ENCODE data around the gene AREG.

AREG gene

DNA sequence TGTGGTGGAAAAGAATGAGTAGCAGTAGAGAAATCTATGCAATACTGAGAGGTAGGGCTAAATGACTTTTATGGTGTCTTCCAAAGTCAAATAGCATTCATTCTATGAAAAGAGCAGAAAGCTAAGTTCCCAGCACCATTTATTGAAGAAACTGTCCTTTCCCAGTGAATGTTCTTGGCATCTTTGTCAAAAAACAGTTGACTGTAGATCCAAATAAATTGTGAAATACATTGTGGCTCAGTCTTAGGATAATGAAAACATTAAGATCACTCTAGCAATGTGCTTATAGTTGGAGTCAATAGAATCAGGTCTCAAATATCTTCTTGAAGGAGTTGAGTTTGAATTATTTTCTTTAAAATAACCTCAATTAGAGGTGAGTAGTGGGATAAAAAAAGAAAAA is 19.4 kb downstream of the AREG start:
- DNase-seq = no peak

DNA sequence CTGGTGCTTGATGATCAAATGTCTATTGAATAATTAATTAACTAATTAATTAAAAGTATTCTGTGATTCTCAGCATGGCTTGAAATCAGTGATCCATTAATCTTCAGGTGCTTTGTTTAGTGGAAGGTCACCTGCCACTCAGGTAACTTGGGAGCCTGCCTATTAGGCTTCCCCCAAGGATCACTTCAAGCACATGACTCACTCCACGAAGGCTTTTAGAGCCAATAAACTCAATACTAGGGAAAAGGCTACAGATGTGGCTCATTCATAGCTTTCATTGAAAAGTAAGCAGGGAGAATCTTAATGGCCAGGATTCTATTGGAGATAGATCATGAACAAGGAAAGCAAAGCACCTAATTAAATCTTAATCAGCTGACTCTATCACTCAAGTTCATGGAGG is 21.3 kb downstream of the AREG start:
- no peak for DNase-seq

DNA sequence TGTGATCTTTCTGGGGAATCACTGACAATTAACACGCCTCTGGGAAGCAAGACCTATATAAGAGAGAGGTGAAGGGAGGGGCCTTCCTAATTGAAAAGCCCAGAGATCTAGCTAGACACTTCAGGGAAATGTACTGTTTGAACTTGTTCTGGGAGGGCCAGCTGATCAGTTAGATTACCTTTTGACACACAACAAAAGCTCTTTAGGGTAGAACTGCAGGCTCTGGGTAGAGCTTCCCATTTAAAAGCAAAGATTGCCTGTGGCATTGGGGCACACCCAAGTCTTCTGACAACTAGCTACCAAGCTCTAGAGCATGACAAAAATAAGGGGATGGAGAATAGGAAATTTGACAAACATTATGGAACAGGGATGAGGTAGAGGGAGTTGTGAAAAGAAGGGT is 26.3 kb downstream of the AREG start:
- DNase-seq = no peak

DNA sequence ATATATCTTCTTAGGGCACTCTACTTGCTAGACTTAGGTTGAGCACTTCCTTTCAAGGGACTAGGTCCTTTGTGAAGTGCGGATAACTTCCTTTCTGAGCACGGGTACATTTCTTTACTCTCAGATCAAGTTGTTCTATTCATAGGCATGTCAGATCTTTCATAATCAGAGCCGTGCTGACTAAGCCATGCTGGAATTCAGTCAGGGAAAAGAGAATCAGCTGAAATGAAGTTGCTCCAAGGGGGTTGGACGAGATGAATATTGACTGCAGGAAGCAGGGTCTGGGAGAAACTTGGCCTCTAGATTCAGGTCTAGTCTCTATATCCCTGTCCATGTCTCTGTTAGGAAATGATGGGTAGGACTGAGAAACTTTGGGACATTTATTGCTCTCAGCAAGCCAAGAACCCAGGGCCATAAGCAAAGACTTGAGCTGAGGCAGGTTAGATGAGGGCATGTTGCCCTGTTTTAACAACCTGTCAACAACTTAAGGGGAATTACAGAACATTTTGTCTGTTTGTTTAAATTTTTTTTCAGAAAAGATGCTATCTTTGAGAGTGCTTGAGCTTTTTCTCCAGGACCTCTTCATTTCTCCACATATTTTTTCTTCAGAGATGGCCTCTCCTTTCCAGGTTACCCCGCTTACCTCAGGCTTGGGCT is 28.3 kb downstream of the AREG start:
- no peak for DNase-seq

DNA sequence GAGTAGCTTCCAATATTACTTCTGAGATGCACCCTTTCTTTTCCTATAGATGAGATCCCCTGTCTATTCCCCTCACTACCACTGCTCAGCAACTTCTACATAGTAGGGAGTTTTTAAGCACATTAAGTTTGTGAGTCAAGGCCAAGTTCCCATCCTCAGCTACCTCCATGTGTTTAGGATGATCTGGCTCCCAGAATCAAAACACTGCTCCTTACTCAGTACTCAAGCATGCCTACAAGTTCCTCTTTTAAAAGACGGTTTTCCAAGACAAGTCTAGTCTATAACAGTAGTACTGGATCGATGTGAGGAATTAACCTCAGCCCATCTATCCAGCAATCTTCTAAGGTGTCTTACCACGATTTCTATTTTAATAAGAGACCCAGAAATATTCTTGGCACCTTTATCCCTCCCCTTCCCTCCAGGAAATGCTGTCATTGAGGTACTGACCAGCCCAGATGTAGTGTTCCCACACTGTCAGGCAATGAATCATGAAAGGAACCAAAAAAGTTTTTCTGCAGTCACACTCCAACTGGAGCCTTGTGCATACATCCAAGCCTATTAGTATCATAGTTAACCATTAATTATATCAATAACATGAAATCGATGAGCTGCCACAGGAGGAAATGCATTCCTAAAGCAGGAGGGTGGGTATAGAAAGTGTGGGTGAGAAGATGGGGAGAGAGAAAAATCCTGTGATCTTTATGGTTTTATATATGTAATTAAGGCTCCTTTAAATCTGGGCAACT is 29.6 kb downstream of the AREG start:
- no peak for DNase-seq

DNA sequence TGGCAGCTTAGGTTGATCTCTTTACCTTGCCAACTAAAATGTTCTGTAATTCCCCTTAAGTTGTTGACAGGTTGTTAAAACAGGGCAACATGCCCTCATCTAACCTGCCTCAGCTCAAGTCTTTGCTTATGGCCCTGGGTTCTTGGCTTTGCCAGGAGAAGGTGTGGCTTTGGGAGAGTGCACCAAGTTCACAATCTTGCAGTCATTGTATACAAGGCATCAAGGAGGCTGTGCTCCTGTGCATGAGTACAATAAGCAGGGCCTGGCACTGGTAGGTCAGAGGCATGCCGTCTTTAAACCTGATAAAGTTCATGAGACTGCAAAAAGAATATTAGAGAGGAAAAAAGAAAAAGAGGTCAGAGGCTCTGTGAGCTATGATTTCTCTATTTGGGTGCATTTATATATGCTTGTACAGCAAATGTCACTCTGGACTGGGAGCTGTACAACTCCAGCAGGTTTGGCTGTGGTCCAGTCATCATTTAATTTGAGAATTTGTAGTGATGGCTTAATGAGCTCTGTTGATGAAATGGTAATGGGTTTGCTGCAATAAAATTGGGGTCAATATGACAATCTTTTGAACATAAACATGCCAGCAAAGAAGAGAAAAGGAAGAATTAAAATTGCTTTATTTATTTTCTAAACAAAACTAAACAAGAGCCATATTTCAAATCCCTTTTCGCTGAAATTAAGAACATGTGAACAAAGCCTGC is 30.3 kb downstream of the AREG start:
- no peak for DNase-seq

DNA sequence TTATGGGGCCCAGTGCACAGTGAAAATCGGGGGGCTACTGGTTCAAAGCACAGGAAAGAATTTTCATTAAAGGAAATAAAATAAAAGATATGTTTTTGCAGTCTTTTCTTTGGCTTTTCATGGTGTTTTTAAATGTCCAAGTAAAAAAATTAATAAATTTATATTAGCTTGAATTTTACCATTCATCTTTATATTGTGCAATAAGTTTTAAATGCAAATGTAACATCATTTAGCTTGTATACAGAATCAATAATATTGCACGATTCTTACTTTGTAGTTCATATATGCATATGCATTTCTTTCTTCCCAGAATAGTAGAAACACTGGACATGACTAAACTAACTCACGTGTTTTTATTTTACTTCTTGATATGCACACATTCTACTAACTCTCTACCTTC is 31.0 kb downstream of the AREG start:
- no peak for DNase-seq

DNA sequence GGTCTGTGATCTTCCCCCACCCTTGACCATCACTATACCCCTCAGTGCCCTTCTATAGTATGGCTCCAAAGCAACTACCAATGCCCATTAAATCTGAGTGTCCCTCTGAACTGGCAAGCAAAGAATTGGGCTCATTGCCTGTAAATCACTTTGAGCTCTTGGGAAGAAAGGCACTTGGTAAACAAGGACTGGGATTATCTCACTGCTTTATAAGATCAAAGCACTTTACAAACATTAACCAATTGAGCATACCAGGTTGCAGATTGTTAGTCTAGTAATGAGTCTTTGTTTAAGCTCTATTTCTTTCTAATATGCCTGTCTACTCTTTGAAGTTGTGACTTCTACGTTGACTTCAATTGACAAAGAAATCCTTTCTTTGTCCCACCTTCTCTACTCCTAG is 34.1 kb downstream of the AREG start:
- no peak for DNase-seq

DNA sequence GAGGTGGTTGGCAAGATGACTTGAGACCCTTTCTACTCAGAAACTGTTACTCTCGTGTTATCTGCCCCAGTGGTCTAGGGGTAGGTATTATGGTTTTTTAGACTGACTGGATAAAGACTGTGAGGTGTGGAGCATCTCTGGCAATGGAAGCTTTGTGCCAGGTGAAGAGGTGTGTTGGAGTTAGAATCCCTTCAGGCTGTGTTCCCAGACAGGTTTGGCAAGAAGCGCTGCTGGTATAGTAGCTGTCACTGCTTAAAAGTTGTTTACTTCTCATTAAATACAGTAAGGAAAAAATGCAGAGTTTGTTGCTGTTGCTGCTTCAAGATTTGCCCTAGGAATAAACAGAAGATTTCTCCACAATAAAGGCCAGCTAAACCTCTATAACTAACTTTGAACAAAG is 35.3 kb downstream of the AREG start:
- no peak for DNase-seq

DNA sequence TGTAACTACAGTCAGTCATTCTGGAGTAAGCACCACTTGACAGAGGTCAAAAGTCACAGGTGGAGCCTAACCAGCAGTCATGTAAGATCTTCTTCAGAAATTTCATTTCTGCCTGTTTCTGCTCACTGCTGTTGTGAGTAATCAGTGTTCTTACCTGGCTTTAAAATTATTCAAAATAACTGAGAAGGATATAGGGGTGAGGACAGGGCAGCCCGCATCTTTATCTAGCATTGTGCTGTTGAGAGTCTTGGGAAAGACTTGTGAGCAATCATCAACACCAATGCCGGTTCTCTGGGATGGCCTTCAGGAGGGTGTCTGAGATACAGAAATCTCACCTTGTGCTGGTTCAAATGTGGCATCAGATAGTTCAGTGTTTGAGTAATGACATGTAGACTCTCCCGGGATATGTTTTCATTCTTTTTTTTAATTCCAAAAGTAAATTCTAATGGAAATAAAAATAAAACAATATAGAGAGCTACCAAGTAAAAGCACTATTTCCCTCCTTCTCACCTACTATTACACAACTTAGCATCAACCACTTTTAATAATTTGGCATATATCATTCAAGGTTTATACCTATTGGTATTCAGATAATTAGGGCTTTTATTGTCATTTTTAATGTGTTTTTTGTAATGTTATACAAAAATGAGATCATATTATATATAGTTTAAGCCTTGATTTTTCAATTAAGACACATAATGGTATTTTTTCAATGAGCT is 37.1 kb downstream of the AREG start:
- no peak for DNase-seq

DNA sequence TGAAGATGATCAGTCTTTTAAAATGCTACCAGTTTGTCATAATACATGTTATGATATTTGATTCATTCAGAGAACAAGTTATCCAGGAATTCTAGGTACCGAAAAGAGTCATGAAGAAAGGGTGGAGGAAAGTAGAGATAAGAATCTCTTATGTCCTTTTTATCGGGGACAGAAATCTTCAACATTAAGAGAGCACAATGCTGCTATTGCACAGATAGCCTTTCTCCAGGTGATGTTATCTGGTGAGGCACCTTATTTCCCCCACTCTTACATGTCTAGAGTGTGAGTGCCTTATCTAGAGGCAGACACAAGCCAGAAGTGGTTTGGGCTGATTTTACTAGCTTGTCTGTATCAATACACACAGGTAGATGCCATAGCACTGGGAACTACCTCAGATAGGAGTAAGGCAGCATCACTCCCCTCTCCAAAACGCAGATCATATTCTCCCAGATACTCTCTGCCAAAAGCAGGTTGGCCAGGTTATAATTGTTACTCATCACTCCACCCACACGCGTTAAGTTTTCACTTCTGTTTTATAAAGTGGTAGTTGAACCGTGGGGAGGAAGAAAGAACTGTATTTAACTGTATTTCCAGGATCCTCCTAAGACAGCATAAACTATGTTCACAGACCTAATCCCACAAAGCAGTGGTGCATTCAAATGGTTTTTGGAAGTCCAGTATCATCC is 38.4 kb downstream of the AREG start:
- no peak for DNase-seq

DNA sequence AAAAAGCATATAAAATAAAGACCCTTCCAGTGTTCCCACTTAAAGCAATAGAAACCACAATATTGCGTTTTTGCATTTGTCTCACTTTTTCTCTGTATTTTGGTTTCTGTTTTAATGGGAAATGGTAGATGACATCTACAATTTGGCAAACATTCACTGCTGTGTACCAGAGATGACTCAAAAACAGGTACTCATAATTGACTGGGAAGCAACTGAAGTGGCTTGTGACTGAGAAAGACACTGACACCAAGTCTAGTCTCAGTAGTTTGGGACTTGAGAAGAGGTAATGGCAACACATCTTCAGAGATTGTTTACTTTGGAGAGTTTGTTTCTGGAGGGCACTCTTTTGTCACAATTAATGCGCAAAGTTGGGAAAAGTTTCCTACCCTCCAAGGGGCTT is 42.0 kb downstream of the AREG start:
- DNase-seq = no peak

DNA sequence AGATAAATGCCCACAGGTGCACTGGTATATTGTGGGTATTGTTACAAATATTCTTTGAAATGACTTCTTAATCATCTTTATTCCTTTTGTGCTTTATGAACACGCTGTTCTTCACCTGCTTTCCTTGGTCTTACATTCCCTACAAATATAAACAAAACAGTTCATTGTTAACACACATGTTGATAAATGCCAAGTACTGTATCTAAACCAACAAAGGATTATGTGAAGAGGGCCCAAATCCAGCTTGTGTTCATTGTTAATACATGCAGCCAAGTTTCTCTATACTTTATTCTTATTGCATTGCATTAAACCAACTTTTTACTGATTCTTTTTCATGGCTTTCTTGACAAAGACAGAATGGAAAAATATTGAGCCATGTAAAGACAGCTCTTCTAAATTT is 42.8 kb downstream of the AREG start:
- DNase-seq = no peak

DNA sequence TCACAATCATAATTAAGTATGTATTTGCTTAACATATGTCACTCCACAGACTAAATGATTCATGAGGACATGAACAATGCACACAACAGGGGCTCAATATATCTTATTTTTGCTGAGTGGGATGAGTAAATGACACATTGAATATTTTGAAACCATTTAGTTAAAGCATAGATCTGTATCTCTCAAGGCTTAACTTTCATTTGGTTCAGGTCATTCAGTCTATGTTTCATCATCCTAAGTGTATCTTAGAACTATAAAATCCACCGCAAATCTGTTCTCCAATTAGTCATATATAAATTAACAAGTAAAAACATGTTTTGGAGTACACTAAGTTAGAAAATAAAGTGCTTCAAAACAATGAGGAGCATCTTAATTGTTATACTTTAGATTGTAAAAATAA is 45.8 kb downstream of the AREG start:
- no peak for DNase-seq

DNA sequence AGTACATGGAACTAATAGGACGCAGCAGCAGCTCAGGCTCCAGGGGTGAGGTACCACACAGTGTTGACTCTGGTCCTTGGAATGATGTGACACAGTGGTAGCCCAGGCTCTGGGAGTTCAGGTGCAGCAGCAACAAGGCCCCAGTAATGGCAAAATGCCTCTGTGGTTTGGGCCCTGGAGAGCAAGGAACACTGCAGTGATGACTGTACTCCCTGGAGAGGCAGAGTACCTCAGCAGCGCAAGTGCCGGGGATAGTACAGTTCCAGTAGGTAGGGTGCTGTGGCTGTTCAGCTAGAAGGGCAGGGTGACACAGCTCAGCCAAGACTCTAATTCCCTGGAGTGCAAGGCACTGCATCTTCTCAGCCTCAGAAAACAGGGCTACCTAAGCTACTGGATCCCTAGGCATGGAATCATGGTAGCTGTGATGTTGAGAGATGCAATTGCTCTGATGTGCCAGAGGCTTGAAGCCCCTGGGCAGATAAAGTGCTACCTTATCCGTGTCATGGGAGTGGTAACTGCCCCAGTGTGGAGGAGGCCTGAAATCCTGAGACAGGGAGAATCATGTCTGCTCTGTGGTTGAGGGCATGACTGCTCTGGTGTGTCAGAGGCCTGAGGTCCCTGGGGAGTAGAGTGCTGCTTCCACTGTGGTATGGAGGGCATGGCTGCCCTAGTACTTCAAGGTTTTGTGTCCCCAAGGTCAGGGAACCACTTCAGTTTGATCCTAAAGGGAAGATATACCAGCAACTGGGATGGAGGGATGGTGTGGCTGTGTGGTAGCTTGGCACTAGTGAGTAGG is 55.2 kb downstream of the AREG start:
- DNase-seq = no peak

DNA sequence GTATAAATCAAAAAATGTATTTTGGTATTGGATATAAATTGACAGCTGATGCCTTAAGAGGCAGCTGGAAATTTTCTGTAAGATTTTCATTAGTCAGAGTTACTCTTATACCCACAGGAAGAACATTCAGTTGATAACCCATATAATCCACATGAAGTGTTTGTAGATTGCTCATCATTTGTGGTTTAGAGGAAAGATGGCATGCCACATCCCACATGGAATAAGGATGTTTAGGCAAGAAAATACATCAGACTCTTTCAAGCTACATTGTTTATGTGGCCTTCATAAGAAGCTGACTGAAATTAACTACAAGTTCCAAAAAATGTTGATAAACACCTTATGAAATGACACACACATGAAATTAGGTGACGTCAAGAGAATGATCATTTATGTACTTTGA is 56.6 kb downstream of the AREG start:
- DNase-seq = no peak

DNA sequence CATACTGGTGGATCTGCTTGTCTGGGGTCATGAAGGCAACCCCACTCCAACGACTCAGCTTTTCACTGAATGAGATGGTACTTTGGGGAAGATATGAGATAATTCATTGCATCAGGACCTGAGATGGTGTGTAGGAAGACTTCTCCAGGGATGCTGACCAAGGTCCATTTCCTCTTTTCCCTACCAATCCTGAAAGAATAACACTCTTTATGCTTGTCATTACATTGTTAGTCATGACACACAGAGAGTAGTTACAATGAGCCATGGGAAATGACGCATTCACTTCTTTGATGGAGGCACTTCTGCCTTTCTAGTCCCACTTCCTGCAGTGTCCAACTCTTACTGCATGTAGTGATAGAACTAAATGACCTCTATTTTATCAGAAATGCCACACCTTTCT is 58.6 kb downstream of the AREG start:
- DNase-seq = no peak

DNA sequence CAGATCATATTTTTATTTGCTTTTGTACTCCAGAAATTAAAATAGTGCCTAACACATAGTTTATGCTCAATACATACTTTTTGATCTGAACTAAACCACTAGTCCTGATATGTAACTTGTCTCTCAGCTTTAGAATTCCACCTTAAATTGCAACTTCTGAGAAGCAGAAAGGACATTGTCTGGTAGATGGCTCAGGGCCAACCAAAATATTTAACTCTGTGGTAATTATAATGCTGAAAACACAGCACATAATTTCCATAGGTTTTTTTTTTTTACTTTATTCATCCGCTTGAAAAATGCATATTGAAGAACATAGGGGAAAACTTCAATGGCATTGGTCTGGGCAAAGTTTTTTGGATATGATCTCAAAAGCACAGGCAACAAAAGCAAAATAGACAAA is 59.3 kb downstream of the AREG start:
- no peak for DNase-seq

Measured in NCI-H526 treated with DMSO at 0.1 percent for 48 hours (cell line).